Neural progenitor cell (in vitro differentiated cells): ENCODE data around the gene SMAD7. TPM values are rescaled to one million over a fixed set of nuclear protein-coding genes. Genes with fewer than 3 reads are reported as not detected.

Experiments used
- DNase-seq: peaks from one replicate; pipeline ENCODE4 v3.0.0-alpha.2; 2016; ENCODE audit warnings: low spot score
- H2AFZ ChIP-seq: fragments of 200-600 bp; sonication (generic); replicated peaks from 2 replicates; pipeline ENCODE4 v1.6.1; 2016; ENCODE audit warnings: antibody characterized with exemption
- H3F3A ChIP-seq: fragments of 200-600 bp; sonication (generic); 2 replicates; pipeline ENCODE4 v1.6.1; 2016; ENCODE audit warnings: antibody characterized with exemption, low read depth
- H3K27ac ChIP-seq: fragments of 200-600 bp; sonication (generic); 2 replicates; pipeline ENCODE4 v1.5.1; 2016; ENCODE audit warnings: mild to moderate bottlenecking
- H3K27me3 ChIP-seq: fragments of 200-600 bp; sonication (generic); 2 replicates; pipeline ENCODE4 v1.6.1; 2016; ENCODE audit warnings: mild to moderate bottlenecking, moderate library complexity
- H3K36me3 ChIP-seq: fragments of 200-600 bp; sonication (generic); 2 replicates; pipeline ENCODE4 v1.5.1; 2016
- H3K4me1 ChIP-seq: fragments of 200-600 bp; sonication (generic); 2 replicates; pipeline ENCODE4 v1.6.1; 2016; ENCODE audit warnings: mixed run types
- H3K4me2 ChIP-seq: fragments of 200-600 bp; sonication (generic); 2 replicates; pipeline ENCODE4 v1.6.1; 2016
- H3K4me3 ChIP-seq: fragments of 200-600 bp; sonication (generic); 2 replicates; pipeline ENCODE4 v1.5.1; 2016
- H3K79me2 ChIP-seq: fragments of 200-600 bp; sonication (generic); 2 replicates; pipeline ENCODE4 v1.6.1; 2016; ENCODE audit warnings: low read depth
- H3K9ac ChIP-seq: fragments of 200-600 bp; sonication (generic); 2 replicates; pipeline ENCODE4 v1.6.1; 2016
- H3K9me3 ChIP-seq: fragments of 200-600 bp; sonication (generic); 2 replicates; pipeline ENCODE4 v1.5.1; 2016; ENCODE audit warnings: low read depth
- H4K20me1 ChIP-seq: fragments of 200-600 bp; sonication (generic); 2 replicates; pipeline ENCODE4 v1.6.1; 2016; ENCODE audit warnings: low read depth
- H3K27ac Mint-ChIP-seq: 3 replicates; pipeline ENCODE4 v1.8.0; 2021; ENCODE audit warnings: mixed read lengths
- H3K27me3 Mint-ChIP-seq: 2 replicates; pipeline ENCODE4 v1.8.0; 2022; ENCODE audit warnings: low read depth, mild to moderate bottlenecking, inconsistent platforms, moderate library complexity, mixed read lengths; ENCODE audit not compliant: insufficient read depth
- H3K36me3 Mint-ChIP-seq: 3 replicates; pipeline ENCODE4 v1.8.0; 2021; ENCODE audit warnings: mixed read lengths
- H3K4me1 Mint-ChIP-seq: 3 replicates; pipeline ENCODE4 v1.8.0; 2021; ENCODE audit warnings: mixed read lengths
- H3K4me3 Mint-ChIP-seq: 3 replicates; pipeline ENCODE4 v1.8.0; 2021; ENCODE audit warnings: mild to moderate bottlenecking, moderate library complexity, mixed read lengths
- H3K9me3 Mint-ChIP-seq: 3 replicates; pipeline ENCODE4 v1.8.0; 2020; ENCODE audit warnings: mixed read lengths
- EZH2 ChIP-seq: fragments of 200-600 bp; sonication (generic); IDR thresholded peaks from 2 replicates; pipeline ENCODE4 v1.6.1; 2017; ENCODE audit warnings: antibody characterized with exemption, mild to moderate bottlenecking, moderate library complexity
- EZH2phosphoT487 ChIP-seq: fragments of 200-600 bp; sonication (generic); IDR thresholded peaks from 2 replicates; pipeline ENCODE4 v1.6.1; 2017; ENCODE audit warnings: antibody characterized with exemption
- total RNA-seq: library from RNA; depleted of rRNA; stranded (reverse); fragments of >200 nt; gene quantifications from 2 replicates; pipeline ENCODE4 v1.2.3, GENCODE V29; 2015; ENCODE audit warnings: low replicate concordance
- TF ChIP-seq, protein P1 (sequence below): fragments of 200-600 bp; sonication (generic); IDR thresholded peaks from 2 replicates; pipeline ENCODE4 v1.5.1; 2017; ENCODE audit warnings: antibody characterized with exemption, mild to moderate bottlenecking

SMAD7 gene
- total RNA-seq, 1 donor from 2014 or later = 1.1 TPM

DNA sequence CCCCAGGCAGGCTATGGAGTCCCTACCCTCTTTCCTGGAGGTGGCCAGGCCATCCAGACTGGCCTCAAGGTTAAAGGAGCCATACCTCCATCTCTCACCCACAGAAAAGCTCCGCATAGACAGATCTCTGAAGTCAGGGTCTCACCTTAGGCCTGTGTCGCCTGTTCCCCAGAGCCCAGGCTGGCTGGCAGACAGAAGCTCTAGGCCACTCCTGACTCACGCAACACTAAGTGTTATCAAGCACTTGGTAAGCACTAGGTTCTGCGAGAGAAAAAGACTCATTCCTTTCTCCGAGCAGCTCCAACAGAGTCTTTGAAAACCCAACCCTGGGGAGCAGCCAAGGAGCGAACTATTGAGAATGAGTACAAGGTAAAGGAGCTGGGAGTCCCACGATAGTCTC, 6.1 kb downstream of the SMAD7 start:
- Histone ChIP-seq H3K4me1 (peaks cover 41% of the 10 kb centered on the region), H3K27me3 (peaks cover 36% of the 10 kb centered on the region), H3K4me2 (no peak overlapping the region), H3F3A (peaks cover 12% of the 10 kb centered on the region), H3K9ac (no peak overlapping the region), H3K79me2 (no peaks in the 10 kb centered on the region), H2AFZ (no peak overlapping the region), H4K20me1 (peaks cover 30% of the 10 kb centered on the region), H3K27ac (no peak overlapping the region), H3K4me3 (no peak overlapping the region), H3K36me3 (no peaks in the 10 kb centered on the region), H3K9me3 (no peaks in the 10 kb centered on the region)
- H3K4me3 Mint-ChIP-seq = no peak overlapping the region
- TF ChIP-seq EZH2phosphoT487 (no peak), EZH2 (no peak)
- TF ChIP-seq, protein P1, sequence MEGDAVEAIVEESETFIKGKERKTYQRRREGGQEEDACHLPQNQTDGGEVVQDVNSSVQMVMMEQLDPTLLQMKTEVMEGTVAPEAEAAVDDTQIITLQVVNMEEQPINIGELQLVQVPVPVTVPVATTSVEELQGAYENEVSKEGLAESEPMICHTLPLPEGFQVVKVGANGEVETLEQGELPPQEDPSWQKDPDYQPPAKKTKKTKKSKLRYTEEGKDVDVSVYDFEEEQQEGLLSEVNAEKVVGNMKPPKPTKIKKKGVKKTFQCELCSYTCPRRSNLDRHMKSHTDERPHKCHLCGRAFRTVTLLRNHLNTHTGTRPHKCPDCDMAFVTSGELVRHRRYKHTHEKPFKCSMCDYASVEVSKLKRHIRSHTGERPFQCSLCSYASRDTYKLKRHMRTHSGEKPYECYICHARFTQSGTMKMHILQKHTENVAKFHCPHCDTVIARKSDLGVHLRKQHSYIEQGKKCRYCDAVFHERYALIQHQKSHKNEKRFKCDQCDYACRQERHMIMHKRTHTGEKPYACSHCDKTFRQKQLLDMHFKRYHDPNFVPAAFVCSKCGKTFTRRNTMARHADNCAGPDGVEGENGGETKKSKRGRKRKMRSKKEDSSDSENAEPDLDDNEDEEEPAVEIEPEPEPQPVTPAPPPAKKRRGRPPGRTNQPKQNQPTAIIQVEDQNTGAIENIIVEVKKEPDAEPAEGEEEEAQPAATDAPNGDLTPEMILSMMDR = no peak
- DNase-seq = no peak
- peaks cover 26% of the 10 kb centered on the region for H3K36me3 Mint-ChIP-seq
- no peak overlapping the region for H3K27ac Mint-ChIP-seq
- peaks cover 12% of the 10 kb centered on the region for H3K27me3 Mint-ChIP-seq
- H3K4me1 Mint-ChIP-seq = peaks cover 86% of the 10 kb centered on the region
- H3K9me3 Mint-ChIP-seq = no peaks in the 10 kb centered on the region

DNA sequence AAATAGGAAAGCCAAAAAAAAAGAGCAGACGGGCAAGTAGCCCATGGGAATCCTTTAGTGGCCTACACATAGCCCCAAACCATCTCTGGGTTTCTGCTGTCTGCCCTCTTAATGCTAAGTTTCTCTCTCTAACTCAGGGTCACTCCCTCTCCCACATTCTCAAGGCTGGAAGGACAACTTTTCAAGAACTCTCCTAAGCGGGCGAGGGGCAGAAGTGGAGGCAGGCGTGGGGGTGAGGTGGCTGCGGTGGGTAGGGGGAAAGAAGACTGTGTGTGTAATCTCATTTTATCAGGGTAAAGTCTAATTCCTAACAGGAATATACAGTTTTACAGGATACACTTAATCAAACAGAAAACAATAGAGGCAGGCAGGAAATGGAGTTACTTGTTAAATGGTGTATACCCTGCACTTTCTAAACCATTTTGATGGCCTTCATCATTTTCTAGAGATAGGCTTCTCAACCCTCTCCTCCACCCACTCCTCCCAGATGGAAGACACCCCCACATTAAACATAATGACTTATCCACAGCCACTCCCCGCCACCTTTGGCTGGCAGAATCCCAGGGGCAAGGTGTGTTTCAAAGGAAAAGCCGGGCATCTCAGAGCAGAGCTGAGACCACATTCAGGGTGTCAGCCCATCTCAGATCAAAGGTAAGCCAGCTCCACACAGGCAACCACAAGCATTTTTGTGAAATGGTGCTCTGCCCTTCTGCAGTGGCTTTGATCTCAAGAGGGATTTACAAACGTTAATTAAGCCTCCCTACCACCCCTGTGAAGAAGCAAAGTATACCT, 6.8 kb downstream of the SMAD7 start:
- no peaks in the 10 kb centered on the region for H3K36me3 ChIP-seq
- Mint-ChIP-seq H3K27me3 (peaks cover 7% of the 10 kb centered on the region), H3K4me1 (peaks cover 88% of the 10 kb centered on the region), H3K36me3 (peaks cover 26% of the 10 kb centered on the region), H3K4me3 (peak overlapping the region; percentile 41), H3K27ac (no peak overlapping the region), H3K9me3 (no peaks in the 10 kb centered on the region)
- H2AFZ ChIP-seq = no peak overlapping the region
- H3K79me2 ChIP-seq = no peaks in the 10 kb centered on the region
- H3K9ac ChIP-seq = no peak overlapping the region
- no peaks in the 10 kb centered on the region for H3K9me3 ChIP-seq
- peaks cover 29% of the 10 kb centered on the region for H3K27me3 ChIP-seq
- DNase-seq = no peak
- no peak overlapping the region for H3K27ac ChIP-seq
- H3K4me1 ChIP-seq = peaks cover 41% of the 10 kb centered on the region
- no peak for TF ChIP-seq EZH2phosphoT487
- TF ChIP-seq, protein P1 = no peak
- TF ChIP-seq EZH2 = no peak
- no peak overlapping the region for H3K4me2 ChIP-seq
- peaks cover 23% of the 10 kb centered on the region for H4K20me1 ChIP-seq
- peaks cover 8% of the 10 kb centered on the region for H3F3A ChIP-seq
- no peak overlapping the region for H3K4me3 ChIP-seq

DNA sequence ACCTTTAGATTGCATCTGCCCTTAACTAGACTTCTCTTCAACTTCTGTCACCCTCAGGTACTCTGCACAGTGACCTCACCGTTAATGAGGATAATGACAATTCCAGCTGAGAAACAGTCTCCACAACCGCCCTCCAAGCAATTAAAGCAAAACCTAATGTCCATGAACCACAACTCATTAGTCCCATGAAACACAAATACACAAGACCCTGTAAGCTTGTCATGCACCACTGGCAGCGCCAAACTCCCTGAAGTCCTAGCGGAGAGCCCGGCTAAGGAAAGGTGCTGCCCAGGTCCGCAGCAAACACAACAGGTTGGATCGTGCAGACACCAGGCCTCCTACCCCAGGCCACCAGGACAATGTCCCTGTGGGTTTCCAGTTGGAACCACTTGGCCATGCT, 7.4 kb downstream of the SMAD7 start:
- H3K27ac ChIP-seq = no peak overlapping the region

More for the DNA sequence above, 7.4 kb downstream of the SMAD7 start:
- TF ChIP-seq EZH2 (no peak), EZH2phosphoT487 (no peak)
- TF ChIP-seq, protein P1 = no peak
- H3K4me3 Mint-ChIP-seq = no peak overlapping the region
- H2AFZ ChIP-seq = no peak overlapping the region
- H3K36me3 Mint-ChIP-seq = peaks cover 26% of the 10 kb centered on the region
- H3K27me3 Mint-ChIP-seq = peaks cover 6% of the 10 kb centered on the region
- H3K27me3 ChIP-seq = peaks cover 23% of the 10 kb centered on the region
- H3K4me3 ChIP-seq = no peak overlapping the region
- H3K36me3 ChIP-seq = no peaks in the 10 kb centered on the region
- peaks cover 94% of the 10 kb centered on the region for H3K4me1 Mint-ChIP-seq
- H3K4me2 ChIP-seq = no peak overlapping the region
- H3F3A ChIP-seq = peaks cover 4% of the 10 kb centered on the region
- H3K27ac Mint-ChIP-seq = no peak overlapping the region
- DNase-seq = no peak
- H3K9me3 Mint-ChIP-seq = no peaks in the 10 kb centered on the region
- no peak overlapping the region for H3K9ac ChIP-seq
- H3K79me2 ChIP-seq = no peaks in the 10 kb centered on the region
- H3K9me3 ChIP-seq = no peaks in the 10 kb centered on the region
- peaks cover 19% of the 10 kb centered on the region for H4K20me1 ChIP-seq
- peaks cover 41% of the 10 kb centered on the region for H3K4me1 ChIP-seq
